Fibroblast of mammary gland (primary cell): ENCODE measurements around the gene MED10.
"Not testable (repeated sequence)": the region's sequence is repeated elsewhere in the genome, so short reads cannot be mapped to it uniquely, and the experiment has no call there.

Experiments
- DNase-seq: peaks from one replicate; pipeline ENCODE4 v3.0.0-alpha.2; 2010; ENCODE audit warnings: low read depth
- H3K4me3 ChIP-seq: 2 replicates; pipeline ENCODE4 v1.5.1; 2011; ENCODE audit warnings: low read depth, mild to moderate bottlenecking, low read length, moderate library complexity; ENCODE audit not compliant: control insufficient read depth
- TF ChIP-seq, protein P1 (sequence below): conservative IDR thresholded peaks from 2 replicates; pipeline ENCODE4 v1.5.1; 2011; ENCODE audit warnings: low read depth, low read length, inconsistent platforms; ENCODE audit not compliant: control insufficient read depth, insufficient read depth

MED10 gene

DNA sequence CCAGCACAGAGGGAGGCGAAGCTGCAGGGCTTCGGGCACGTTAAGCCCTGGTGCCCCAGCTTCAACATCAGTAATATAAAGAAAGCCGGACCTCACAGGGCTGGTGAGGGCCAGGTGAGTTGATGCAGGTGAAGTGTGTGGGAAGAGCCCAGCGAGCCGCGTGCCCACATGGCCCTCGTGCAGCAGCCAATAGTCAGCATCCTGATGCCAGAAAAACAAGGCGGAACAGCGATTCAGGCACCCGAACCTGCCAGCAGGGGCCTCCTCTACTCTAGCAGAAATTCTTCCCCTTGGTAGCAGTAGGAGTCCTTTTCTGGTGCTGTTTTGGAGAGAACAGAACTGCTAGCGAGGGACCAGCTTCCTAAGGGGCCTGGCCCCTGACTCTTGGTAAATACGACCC lies 7.8 kb downstream of the MED10 start:
- H3K4me3 ChIP-seq: no peak overlapping the region
- TF ChIP-seq, protein P1, sequence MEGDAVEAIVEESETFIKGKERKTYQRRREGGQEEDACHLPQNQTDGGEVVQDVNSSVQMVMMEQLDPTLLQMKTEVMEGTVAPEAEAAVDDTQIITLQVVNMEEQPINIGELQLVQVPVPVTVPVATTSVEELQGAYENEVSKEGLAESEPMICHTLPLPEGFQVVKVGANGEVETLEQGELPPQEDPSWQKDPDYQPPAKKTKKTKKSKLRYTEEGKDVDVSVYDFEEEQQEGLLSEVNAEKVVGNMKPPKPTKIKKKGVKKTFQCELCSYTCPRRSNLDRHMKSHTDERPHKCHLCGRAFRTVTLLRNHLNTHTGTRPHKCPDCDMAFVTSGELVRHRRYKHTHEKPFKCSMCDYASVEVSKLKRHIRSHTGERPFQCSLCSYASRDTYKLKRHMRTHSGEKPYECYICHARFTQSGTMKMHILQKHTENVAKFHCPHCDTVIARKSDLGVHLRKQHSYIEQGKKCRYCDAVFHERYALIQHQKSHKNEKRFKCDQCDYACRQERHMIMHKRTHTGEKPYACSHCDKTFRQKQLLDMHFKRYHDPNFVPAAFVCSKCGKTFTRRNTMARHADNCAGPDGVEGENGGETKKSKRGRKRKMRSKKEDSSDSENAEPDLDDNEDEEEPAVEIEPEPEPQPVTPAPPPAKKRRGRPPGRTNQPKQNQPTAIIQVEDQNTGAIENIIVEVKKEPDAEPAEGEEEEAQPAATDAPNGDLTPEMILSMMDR: no peak
- no peak for DNase-seq

DNA sequence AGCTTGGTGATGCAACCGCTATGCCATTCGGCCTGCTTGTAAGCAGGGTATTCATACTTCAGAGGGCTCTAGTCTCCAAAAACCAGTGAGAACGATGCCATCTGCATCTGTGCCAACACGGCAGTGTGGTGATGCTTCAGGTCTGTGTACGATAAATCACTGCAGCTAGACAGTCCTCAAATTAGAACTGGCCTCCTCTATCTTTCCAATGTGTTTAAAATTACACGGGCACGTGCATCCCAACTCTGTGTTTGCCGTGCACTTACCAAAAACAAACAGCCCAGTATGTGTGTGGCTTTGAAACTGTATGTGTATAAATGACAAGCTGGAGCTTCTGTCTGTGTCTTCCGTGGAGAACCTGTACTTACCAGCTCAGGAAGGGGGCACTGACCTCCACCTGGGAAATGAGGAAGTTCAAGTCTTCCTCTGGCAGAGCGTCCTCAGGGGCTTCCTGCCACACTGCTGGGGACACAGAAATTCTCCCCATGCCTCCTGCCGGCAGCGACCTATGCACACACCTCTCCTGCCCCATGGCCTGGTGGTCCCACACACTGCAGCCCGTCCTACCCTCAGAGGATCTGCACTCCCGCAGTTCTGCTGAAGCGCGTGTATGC lies 12.3 kb downstream of the MED10 start:
- DNase-seq: no peak
- H3K4me3 ChIP-seq: no peak overlapping the region
- TF ChIP-seq, protein P1: no peak

DNA sequence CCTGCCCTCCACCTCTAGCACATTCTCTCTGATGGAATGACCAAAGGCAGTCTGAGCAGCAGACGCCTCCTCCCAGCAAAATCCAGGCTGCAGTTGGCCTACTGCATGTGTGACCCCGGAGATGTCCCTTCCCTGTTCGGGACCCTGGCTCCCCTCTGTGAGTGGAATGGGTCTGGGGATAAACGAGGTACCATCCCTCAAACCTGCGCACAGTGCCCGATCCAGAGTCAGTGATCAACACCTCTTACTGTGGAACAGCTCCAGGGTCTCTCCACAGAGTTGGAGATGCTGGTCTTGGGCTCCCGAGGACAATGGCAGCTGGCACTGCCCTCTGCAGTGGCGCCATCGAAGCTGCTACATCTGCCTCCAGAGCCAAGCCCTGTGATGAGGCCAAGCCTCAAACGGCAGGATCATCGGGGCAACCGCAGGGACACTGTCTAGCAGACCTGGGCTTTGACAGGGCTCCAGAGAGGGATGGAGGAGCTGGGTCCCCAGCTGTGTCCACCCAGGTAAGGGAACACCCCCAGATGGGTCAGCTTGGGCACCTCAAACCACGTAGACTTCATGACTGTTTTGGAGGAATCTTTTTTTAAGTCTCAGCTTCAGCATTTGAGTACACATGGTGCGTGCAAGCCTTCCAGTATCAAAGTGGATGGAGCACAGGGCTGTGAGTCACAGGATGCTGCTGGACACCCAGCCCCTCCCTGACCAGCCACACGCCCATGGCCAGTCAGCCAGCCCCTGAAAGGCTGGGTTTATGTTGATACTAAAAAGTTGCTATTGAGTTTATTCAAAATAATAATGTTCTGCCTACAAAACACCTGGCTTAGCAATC lies 13.0 kb downstream of the MED10 start:
- no peak overlapping the region for H3K4me3 ChIP-seq
- TF ChIP-seq, protein P1: no peak
- DNase-seq: peak; percentile 77

DNA sequence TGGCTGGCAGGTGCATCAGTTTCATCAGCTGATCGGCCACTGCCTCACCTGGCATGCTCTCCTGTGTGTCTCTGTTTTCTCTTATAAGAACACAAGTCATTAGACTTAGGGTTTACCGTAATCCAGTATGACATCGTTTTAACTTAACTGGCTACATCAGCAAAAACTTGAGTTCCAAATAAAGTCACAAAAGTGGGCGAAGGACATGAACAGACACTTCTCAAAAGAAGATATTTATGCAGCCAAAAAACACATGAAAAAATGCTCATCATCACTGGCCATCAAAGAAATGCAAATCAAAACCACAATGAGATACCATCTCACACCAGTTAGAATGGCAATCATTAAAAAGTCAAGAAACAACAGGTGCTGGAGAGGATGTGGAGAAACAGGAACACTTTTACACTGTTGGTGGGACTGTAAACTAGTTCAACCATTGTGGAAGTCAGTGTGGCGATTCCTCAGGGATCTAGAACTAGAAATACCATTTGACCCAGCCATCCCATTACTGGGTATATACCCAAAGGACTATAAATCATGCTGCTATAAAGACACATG lies 14.8 kb downstream of the MED10 start:
- not testable (repeated sequence) for H3K4me3 ChIP-seq, DNase-seq

DNA sequence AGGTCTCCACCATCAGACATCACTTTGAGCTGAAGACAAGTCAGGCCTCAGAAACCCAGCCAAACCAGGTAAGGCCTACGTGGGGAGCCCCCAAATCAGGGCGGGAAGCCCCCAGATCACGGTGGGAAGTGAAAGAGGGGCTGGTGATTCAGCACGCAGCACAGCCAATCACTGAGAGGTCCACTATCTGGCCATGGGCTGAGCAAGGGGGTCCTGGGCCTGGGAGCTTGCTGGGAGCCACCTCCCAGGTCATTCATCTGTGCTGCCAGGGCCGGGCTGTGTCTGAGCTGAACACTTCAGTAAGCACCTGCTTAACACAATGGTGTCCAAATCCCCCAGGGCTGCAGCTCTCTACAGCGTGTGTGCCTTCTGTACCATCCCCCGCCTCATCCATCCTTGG lies 15.5 kb downstream of the MED10 start:
- no peak for DNase-seq
- H3K4me3 ChIP-seq: no peak overlapping the region
- TF ChIP-seq, protein P1: no peak

DNA sequence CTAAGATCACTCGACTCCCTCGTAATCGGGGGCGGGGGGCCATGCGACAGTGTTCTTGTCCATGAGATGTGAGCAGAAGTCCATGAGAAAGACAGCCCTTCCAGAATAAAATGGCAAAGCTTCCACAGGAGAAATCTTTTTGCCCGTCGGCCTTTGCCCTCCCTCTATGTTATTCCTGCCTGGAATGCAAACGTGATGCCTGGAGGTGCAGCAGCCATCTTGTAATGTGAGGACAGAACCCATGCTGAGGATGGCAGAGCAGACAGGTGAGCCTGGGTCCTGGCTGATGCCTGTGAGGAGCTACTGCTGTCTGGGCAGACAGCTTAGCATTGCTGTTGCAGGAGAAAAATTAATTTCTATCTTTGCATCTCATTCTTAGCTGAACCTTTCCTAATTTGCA lies 17.2 kb downstream of the MED10 start:
- no peak for DNase-seq
- TF ChIP-seq, protein P1: no peak
- no peak overlapping the region for H3K4me3 ChIP-seq
